Measurements from ENCODE around the gene RBM4.

Gene RBM4

GRCh38 chr11:66676282-66676919, 37.9 kb downstream of the RBM4 start:
- peak overlapping the region; percentile 11 for H3K4me3 ChIP-seq (ENCODE audit: low read length)
- TF ChIP-seq, protein P1, sequence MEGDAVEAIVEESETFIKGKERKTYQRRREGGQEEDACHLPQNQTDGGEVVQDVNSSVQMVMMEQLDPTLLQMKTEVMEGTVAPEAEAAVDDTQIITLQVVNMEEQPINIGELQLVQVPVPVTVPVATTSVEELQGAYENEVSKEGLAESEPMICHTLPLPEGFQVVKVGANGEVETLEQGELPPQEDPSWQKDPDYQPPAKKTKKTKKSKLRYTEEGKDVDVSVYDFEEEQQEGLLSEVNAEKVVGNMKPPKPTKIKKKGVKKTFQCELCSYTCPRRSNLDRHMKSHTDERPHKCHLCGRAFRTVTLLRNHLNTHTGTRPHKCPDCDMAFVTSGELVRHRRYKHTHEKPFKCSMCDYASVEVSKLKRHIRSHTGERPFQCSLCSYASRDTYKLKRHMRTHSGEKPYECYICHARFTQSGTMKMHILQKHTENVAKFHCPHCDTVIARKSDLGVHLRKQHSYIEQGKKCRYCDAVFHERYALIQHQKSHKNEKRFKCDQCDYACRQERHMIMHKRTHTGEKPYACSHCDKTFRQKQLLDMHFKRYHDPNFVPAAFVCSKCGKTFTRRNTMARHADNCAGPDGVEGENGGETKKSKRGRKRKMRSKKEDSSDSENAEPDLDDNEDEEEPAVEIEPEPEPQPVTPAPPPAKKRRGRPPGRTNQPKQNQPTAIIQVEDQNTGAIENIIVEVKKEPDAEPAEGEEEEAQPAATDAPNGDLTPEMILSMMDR (IDR thresholded peaks at IDR 0.05; ENCODE audit: insufficient read depth, low read depth, low read length, missing control alignments), result no peak

DNA sequence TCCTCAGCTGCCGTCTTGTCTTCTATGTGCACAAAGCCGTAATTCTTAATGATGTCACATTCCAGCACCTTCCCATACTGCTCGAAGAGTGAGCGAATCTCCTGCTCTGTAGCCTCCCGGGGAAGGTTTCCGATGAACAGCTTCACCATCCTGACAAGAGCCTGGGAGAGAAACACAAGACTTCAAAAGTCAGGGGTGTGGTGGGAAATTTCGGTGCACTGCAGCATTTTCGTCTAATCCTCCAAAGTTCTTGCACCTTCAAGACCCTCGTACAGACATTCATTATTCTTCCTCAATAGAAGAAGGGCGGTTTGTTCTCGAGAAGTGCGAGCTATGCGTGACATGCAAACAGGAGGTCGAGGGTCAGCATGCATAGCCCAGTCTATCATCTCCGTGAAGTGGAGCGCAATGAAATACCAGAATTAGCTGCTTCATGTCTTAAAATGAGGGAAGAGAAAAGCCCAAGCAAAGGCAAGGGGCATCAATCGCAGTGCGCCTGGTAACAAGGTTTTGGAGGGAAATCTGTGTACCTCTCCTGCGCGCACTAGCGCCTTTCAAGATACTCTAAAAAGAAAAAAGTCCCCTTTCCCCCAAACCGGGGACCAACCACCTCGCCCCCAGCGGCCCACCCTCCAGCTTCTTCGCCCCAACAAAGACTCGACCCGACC, 38.6 kb downstream of the RBM4 start:
- H3K4me3 ChIP-seq (ENCODE audit: low read length), result peak overlapping the region; percentile 77
- peak; percentile 7 for DNase-seq (ENCODE audit: low read depth)
- TF ChIP-seq, protein P1 (IDR thresholded peaks at IDR 0.05; ENCODE audit: insufficient read depth, low read depth, low read length, missing control alignments), result no peak

More at GRCh38 chr11:66676282-66676919, 37.9 kb downstream of the RBM4 start:
- no peak for DNase-seq (ENCODE audit: low read depth)

DNA sequence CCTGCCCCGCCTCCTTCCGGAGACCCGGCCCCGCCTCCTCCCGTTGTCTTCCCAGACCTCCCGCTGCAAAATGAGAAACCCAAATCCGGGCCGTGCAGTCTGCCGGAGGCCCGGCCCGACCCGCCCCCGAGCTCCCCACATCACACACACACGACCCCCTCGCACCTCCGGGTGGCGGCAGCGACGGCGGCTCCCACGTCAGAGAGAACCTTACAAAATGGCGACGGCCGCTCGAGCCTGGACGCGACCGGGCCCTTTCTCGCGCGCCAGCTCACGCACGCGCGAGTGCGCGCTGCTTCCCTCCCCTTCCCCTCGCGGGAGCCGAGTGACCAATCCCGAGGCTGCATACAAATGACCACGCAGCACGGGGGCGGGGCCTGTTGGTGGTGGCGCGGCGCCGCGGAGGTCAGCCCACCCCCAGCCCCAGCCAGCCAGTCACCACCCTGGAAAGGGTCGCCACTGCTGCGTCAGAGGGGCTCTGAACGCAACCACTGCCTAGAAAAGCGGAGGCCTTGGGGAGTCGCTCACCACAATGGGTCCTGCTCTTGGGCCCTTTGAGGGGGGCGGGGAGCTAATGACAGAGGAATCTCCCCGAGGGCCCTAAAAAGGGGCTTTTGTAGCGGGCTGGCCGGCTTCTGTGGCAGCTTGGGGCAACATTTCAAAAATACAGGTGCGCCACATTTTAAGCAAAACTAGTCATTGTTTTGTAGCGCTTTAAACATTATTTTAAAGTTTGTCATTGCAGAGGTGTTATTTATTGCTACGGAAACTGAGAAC, 39.3 kb downstream of the RBM4 start, which contains the start of gene RBM4B:
TSS of gene RBM4B (minus strand) at position 289 of the 777 bp plus-strand sequence. CDS start 808 bp downstream, outside the sequence.
- peak; percentile 94 for DNase-seq (ENCODE audit: low read depth)
- TF ChIP-seq, protein P1 (IDR thresholded peaks at IDR 0.05; ENCODE audit: insufficient read depth, low read depth, low read length, missing control alignments), result no peak
- H3K4me3 ChIP-seq (ENCODE audit: low read length), result peak within 1 kb of the TSS; percentile 77

DNA sequence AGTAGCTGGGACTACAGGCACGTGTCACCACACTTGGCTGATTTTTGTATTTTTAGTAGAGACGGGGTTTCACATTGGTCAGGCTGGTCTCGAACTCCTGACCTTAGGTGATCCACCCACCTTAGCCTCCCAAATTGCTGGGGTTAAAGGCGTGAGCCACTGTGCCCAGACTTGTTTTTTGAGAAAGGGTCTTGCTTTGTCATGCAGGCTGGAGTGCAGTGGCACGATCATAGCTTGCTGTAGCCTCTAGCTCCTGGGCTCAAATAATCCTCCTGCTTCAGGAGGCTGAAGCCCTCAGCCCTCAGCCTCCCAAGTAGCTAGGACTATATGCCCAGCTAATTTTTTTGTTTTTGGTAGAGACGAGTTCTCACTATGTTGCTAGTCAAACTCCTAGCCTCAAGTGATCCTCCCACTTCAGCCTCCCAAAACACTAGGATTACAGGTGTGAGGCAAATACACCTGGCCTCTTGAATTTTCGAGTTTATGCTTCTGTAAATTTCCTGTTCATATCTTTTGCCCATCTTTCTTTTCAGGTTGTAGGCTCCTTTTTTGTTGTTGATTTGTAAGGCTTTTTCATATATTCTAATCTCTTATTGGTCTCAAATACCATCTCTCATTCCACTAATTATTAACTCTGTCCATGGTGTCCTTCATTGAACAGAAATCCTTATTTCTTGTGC, 42.6 kb downstream of the RBM4 start:
- TF ChIP-seq, protein P1 (IDR thresholded peaks at IDR 0.05; ENCODE audit: insufficient read depth, low read depth, low read length, missing control alignments), result no peak
- H3K4me3 ChIP-seq (ENCODE audit: low read length), result no peak overlapping the region
- DNase-seq (ENCODE audit: low read depth), result no peak

DNA sequence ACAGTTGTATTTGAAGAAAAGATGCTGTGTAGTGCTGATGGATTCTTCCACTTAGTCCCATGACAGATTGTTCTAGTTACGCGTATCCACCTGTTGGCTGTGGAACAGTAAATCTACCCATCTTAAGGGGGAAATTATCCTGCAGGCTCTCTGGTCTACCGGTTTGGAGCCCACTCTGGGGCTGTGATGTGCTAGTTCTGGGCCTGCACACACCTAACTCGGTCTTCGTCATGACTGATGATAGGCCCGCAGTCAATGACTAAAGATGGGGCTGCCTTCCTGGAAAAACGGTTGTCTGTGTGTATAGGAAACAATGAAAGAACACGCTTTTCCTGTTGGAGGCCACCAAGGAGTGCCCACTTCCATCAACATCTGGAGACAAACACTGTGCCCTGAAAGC, 45.4 kb downstream of the RBM4 start:
- TF ChIP-seq, protein P1 (IDR thresholded peaks at IDR 0.05; ENCODE audit: insufficient read depth, low read depth, low read length, missing control alignments), result no peak
- no peak overlapping the region for H3K4me3 ChIP-seq (ENCODE audit: low read length)
- DNase-seq (ENCODE audit: low read depth), result no peak

DNA sequence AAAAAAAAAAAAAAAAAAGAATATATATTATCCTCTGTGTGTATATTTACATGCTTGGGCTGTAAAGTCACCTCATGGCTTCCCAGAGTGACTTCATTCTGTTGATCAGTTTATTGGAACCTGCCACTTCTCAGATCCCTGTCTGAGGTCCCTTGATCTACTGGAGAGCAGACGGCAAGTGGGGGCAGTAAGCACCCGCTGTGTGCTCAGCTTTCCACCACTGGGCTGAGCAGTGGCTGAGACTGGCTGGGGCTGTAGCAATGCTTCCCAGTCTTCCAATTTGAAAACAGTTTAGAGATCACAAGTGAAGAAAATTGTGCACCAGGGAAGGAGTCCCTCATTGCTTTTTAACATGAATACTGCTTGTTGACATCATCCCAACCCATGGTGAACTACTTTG, 46.1 kb downstream of the RBM4 start:
- TF ChIP-seq, protein P1 (IDR thresholded peaks at IDR 0.05; ENCODE audit: insufficient read depth, low read depth, low read length, missing control alignments), result no peak
- DNase-seq (ENCODE audit: low read depth), result no peak
- H3K4me3 ChIP-seq (ENCODE audit: low read length), result no peak overlapping the region

Measured in epithelial cell of esophagus (primary cell).